ENCODE results near the gene LZTS3.

LZTS3 gene

DNA sequence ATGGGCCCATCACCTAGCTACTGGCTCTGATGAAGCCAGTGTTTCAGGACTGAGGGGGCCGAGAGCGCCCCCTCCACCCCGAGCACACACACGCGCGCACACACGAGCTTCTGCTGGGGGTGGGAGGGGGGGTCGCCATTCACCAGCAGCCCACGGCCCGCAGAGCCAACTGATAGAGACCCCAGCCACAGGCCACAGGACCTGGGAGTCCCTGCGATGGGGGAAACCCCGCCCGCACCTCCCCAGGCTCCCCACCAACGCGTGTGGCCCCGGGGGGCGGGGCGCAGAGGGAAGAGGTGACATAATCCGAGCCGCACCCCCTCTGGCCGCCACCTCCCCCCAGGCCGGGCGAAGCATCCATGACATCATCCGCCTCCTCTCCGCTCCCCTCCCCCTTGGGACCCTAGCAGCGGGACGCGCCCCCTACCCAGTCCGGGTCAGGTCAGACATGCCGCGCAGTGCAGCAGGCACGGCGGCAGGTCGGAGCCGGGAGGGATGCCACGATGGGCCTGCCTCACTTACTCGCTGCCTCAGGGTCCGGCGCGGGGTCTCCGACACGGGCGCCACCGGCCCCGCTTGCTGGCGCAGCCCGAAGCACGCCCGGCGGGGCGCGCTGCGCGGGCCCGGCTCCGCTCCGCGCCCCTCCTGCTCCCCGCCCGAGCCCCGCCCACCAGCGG lies at the start of gene LZTS3 (continued):
- TF ChIP-seq ZNF398 (tag by site-specific recombination; IDR thresholded peaks at IDR 0.05) (peak; percentile 97), ZNF600 (tag by site-specific recombination; IDR thresholded peaks at IDR 0.05) (peak; percentile 75), ZNF292 (tag by site-specific recombination; IDR thresholded peaks at IDR 0.05; ENCODE audit: borderline replicate concordance, low read depth) (no peak), ZSCAN30 (tag by site-specific recombination; IDR thresholded peaks at IDR 0.05) (peak; percentile 60), ZNF324 (tag by site-specific recombination; IDR thresholded peaks at IDR 0.05) (peak; percentile 83), ZSCAN23 (tag by site-specific recombination; IDR thresholded peaks at IDR 0.05) (peak; percentile 54; the same call in 1 of the 2 replicates), YY2 (tag by site-specific recombination; IDR thresholded peaks at IDR 0.05) (peak; percentile 26; the same call in 1 of the 2 replicates), ZNF174 (tag by site-specific recombination; IDR thresholded peaks at IDR 0.05) (no peak), ZNF623 (tag by site-specific recombination; IDR thresholded peaks at IDR 0.05) (0 out of 2 replicates have a peak, but pooled peaks have one; percentile 28), KLF16 (tag by site-specific recombination; IDR thresholded peaks at IDR 0.05) (peak; percentile 95), ZNF366 (tag by site-specific recombination; conservative IDR thresholded peaks at IDR 0.05) (no peak), ZNF175 (tag by site-specific recombination; IDR thresholded peaks at IDR 0.05) (no peak), ZIC2 (tag by site-specific recombination; IDR thresholded peaks at IDR 0.05) (peak; percentile 97), ZNF223 (tag by site-specific recombination; IDR thresholded peaks at IDR 0.05) (no peak), ZNF654 (tag by site-specific recombination; IDR thresholded peaks at IDR 0.05; ENCODE audit: low read depth) (no peak), ZNF354C (tag by site-specific recombination; IDR thresholded peaks at IDR 0.05; ENCODE audit: borderline replicate concordance, low read depth) (no peak), ZNF529 (tag by site-specific recombination; IDR thresholded peaks at IDR 0.05; ENCODE audit: insufficient replicate concordance) (no peak), ZNF132 (tag by site-specific recombination; IDR thresholded peaks at IDR 0.05; ENCODE audit: borderline replicate concordance) (no peak), ZNF776 (tag by site-specific recombination; IDR thresholded peaks at IDR 0.05; ENCODE audit: borderline replicate concordance) (no peak), ZNF350 (tag by site-specific recombination; IDR thresholded peaks at IDR 0.05) (no peak), ZNF23 (tag by site-specific recombination; IDR thresholded peaks at IDR 0.05; ENCODE audit: borderline replicate concordance) (no peak), ZNF639 (tag by site-specific recombination; IDR thresholded peaks at IDR 0.05) (peak; percentile 84), ZNF629 (tag by site-specific recombination; IDR thresholded peaks at IDR 0.05) (peak; percentile 98), ZNF302 (tag by site-specific recombination; IDR thresholded peaks at IDR 0.05; ENCODE audit: low read depth) (no peak), RBAK (tag by site-specific recombination; IDR thresholded peaks at IDR 0.05) (no peak), SP2 (tag by site-specific recombination; IDR thresholded peaks at IDR 0.05) (peak; percentile 59), GLI4 (tag by site-specific recombination; IDR thresholded peaks at IDR 0.05) (0 out of 2 replicates have a peak, but pooled peaks have one; percentile 20), ZNF777 (tag by site-specific recombination; IDR thresholded peaks at IDR 0.05; ENCODE audit: borderline replicate concordance) (no peak), BCL11B (tag by site-specific recombination; IDR thresholded peaks at IDR 0.05; ENCODE audit: low read depth) (peak; percentile 54; the same call in 1 of the 2 replicates), ZNF585B (tag by site-specific recombination; IDR thresholded peaks at IDR 0.05) (no peak), IKZF3 (tag by site-specific recombination; IDR thresholded peaks at IDR 0.05) (peak; percentile 36; the same call in 1 of the 2 replicates)
- TF ChIP-seq, protein P1, sequence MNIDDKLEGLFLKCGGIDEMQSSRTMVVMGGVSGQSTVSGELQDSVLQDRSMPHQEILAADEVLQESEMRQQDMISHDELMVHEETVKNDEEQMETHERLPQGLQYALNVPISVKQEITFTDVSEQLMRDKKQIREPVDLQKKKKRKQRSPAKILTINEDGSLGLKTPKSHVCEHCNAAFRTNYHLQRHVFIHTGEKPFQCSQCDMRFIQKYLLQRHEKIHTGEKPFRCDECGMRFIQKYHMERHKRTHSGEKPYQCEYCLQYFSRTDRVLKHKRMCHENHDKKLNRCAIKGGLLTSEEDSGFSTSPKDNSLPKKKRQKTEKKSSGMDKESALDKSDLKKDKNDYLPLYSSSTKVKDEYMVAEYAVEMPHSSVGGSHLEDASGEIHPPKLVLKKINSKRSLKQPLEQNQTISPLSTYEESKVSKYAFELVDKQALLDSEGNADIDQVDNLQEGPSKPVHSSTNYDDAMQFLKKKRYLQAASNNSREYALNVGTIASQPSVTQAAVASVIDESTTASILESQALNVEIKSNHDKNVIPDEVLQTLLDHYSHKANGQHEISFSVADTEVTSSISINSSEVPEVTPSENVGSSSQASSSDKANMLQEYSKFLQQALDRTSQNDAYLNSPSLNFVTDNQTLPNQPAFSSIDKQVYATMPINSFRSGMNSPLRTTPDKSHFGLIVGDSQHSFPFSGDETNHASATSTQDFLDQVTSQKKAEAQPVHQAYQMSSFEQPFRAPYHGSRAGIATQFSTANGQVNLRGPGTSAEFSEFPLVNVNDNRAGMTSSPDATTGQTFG (tag by site-specific recombination; IDR thresholded peaks at IDR 0.05; ENCODE audit: borderline replicate concordance), result no peak
